AG09319 (cell line): ENCODE data around the gene PPFIA3.

Experiments used
- DNase-seq: peaks from one replicate; pipeline ENCODE4 v3.0.0-alpha.2; 2010; ENCODE audit warnings: low read depth; ENCODE audit errors: extremely low read depth
- CTCF ChIP-seq: IDR thresholded peaks from 2 replicates; pipeline ENCODE4 v1.5.1; 2011; ENCODE audit warnings: low read depth, mild to moderate bottlenecking, inconsistent platforms, low read length, moderate library complexity

PPFIA3 gene

GRCh38 chr19:49128545-49129237 is 9.3 kb downstream of the PPFIA3 start:
- no peak for TF ChIP-seq CTCF

GRCh38 chr19:49129238-49129583 is 9.9 kb downstream of the PPFIA3 start:
- no peak for DNase-seq
- no peak for TF ChIP-seq CTCF

More at GRCh38 chr19:49128545-49129237, 9.3 kb downstream of the PPFIA3 start:
- DNase-seq, result no peak

GRCh38 chr19:49130325-49130724 is 11.0 kb downstream of the PPFIA3 start:
- no peak for TF ChIP-seq CTCF
- DNase-seq, result no peak

- TF ChIP-seq CTCF, result no peak
- DNase-seq, result no peak
These were observed 13.7 kb downstream of the PPFIA3 start for GRCh38 chr19:49132974-49133609.

- no peak; the same call in 1 of the 2 replicates for TF ChIP-seq CTCF
- no peak for DNase-seq
These were observed 14.5 kb downstream of the PPFIA3 start for GRCh38 chr19:49133621-49134454.

- DNase-seq, result no peak
- TF ChIP-seq CTCF, result no peak
These were observed 16.3 kb downstream of the PPFIA3 start for GRCh38 chr19:49135686-49136085.

- no peak for DNase-seq
- TF ChIP-seq CTCF, result no peak
These were observed 17.4 kb downstream of the PPFIA3 start for GRCh38 chr19:49136771-49137171.
